Mammary epithelial cell (primary cell): ENCODE results near the gene HGD.

Source experiments
- EZH2 ChIP-seq: IDR thresholded peaks from 2 replicates; pipeline ENCODE4 v1.6.1; 2012; ENCODE audit warnings: low read length, inconsistent platforms, borderline replicate concordance
- TF ChIP-seq, protein P1 (sequence below), 2 donors: IDR thresholded peaks in 1 of 2; conservative IDR thresholded peaks in 1 of 2; 2 replicates each; pipeline ENCODE4 v1.5.1; 2011 to 2012; ENCODE audit warnings: inconsistent platforms in 2 of 2, low read length in 2 of 2, mild to moderate bottlenecking in 2 of 2, control low read depth in 1 of 2, low read depth in 1 of 2; ENCODE audit not compliant: insufficient read depth in 1 of 2; ENCODE audit errors: extremely low read depth in 1 of 2

DNA sequence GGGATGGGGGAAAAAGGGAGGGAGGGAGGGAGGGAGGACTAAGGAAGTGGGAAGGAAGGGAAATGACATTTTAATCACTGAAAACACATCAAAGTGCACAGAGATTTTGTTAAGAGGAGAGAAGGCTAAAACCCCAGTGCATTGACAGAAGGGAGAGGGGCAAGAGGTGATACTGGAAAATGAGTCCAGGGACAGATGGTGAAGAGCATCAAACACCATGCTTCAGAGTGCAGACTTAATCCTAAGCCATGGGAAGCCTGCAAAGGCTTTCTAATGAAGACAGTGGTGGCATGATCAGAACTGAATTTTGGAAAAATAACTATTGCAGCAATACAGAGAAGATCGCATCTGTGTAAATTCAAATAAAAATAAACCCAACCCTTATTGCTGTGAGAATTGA lies 41.8 kb downstream of the HGD start:
- TF ChIP-seq EZH2 = no peak
- TF ChIP-seq, protein P1, sequence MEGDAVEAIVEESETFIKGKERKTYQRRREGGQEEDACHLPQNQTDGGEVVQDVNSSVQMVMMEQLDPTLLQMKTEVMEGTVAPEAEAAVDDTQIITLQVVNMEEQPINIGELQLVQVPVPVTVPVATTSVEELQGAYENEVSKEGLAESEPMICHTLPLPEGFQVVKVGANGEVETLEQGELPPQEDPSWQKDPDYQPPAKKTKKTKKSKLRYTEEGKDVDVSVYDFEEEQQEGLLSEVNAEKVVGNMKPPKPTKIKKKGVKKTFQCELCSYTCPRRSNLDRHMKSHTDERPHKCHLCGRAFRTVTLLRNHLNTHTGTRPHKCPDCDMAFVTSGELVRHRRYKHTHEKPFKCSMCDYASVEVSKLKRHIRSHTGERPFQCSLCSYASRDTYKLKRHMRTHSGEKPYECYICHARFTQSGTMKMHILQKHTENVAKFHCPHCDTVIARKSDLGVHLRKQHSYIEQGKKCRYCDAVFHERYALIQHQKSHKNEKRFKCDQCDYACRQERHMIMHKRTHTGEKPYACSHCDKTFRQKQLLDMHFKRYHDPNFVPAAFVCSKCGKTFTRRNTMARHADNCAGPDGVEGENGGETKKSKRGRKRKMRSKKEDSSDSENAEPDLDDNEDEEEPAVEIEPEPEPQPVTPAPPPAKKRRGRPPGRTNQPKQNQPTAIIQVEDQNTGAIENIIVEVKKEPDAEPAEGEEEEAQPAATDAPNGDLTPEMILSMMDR (conservative IDR thresholded peaks at IDR 0.05 in 1 of 2, IDR thresholded peaks at IDR 0.05 in 1 of 2; ENCODE audit: extremely low read depth in 1 of 2, insufficient read depth in 1 of 2, low read depth in 1 of 2, low read length in 2 of 2) = no peak
